ENCODE data around the gene POLE.
"Not testable (repeated sequence)": the region's sequence is repeated elsewhere in the genome, so short reads cannot be mapped to it uniquely, and the experiment has no call there.

The POLE gene

DNA sequence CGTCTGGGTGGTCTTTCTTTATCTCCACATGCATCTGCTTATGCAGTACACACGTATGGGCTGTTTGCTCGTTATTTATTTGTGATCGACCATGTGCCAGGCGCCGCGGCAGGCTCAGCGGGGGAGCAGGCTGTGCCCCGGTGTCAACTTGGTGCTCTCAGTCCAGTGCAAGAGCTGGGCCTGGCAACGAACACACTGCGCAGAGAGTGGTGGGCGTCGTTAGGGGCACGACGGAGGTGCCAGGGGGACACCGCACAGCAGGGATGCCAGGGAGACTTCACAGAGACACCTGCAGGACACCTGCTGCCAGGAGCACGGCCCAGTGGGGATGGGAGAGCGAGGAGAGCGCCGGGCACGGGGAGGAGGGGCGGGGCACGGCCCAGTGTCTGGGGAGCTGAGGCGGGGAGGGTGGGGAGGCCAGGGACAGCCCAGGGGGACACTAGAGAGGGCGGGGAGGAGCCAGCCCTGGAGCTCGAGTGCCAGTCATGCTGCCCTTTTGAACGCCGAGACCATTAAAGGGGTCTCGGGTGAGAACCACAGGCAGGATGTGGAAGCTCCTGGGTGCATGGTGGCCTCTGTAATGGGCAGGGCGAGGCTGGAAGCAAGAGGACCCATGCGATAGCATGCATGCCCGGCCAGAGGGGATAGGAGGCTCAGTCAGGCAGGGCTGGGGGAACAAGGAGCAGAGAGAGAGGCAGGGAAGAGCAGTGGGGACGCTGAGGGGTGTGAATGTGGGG lies 76.1 kb downstream of the POLE start:
- no peak for DNase-seq

DNA sequence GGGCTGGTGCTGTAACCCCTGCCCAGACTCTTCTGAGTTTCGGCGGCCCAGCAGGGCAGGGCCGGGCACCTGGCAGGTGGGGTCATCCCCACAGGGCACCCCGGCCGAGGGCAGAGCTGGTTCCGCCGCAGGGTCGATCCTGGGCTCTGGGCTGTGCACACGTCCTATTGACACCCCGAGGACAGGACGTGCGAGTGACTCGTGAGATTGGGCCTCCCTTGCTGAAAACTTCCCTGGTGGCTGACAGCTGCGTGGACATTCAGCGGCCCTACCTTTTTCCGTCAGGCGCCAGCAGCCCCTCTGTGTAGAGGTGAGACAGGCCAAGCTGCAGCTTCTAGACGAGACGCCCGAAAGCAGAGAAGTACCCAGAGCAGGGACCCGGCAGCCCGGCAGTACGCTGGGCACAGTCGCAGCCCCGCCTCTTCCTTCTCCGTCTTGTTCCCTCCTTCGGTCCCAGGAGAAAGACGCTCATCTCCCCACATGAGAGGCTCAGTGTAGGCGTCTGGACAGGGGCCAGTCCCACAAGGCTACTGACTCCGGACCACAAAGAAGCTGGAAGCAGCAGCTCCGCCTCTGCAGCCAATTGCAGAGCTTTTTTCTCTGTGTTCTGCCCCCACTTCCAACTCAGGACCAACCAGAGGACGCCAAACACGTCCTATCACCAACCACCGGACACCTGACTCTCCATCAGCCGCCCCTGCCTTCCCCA lies 76.9 kb downstream of the POLE start, which contains the start of gene LRCOL1:
Gene LRCOL1, minus strand, starts transcription at position 532 of the 709 bp plus-strand sequence. CDS start 4,331 bp downstream, outside the sequence.
- DNase-seq: no peak

DNA sequence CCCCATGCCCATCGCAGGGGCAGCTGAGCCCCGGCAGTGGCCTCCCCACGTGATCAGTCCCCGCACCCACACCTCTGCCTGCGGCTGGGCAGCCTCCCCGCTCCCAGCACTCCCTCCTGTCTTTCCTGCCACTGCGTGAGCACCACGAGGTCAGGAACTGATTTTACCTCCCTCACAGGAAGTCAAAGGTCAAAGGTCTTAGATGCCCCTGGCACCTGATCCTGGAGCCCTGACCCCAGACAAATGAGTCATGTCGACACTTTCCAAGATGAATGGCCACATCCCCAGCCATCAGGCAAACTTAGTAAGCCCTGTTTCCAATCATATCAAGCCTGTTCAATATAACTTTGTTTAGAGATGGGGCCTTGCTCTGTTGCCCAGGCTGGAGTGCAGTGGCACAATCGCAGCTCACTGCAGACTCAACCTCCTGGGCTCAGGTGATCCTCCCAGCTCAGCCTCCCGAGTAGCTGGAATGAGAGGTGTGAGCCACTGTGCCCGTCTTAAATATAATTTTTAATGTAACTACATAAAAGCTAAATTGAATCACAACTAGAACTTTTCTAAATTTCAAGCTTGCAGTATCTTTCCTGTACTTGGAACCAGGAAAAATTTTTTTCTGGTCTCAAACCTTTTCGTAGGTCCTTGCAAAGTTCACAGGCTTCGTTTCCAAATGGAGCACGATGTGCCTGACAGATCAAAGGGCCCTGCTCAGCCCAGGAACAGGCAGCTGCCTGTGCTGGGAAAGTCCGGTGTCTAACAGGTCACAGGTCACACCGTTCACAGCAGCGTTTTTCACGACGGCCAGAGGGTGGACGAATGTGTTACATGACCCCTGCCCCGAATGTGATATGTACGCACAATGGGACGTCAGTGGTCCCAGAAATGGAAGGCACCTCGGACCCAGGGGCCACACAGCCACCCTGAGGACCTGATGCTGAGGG lies 78.6 kb downstream of the POLE start:
- DNase-seq: no peak

DNA sequence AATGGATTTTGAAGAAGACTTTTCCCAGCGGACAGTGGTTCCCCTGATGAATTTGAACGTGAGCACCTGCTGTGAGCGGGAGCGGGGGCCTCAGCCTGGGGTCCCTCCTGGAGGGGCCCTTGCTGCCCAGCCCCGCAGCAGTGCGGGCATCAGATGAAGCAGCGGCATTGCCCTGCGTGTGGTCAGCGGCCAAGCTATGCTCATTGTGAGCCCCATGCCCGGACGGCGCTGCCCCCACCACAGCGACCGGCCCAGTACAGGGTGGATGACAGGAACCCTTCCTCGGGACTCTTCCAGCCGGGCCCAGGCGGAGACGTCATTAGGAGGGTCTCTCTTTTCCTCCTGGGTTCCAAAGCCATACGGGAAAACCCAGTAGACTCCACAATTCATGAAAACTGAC lies 80.2 kb downstream of the POLE start:
- no peak for DNase-seq

DNA sequence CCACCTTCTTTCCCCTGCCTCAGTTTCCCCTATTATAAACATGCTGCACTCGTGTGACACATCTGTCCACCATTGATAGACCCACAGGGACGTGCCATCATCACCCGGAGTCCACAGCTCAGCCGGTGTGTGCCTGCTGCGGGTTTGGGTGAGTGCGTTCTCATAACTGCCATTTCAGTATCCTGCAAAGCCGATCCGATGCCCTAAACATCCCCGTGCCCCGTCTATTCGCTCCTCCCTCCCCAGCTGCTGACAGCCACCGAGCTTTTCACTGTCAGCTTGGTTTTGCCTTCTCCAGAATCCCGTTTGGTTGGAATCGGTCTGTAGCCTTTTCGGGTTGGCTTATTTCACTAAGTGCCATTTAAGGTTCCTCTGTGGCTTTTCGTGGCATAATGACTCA lies 80.7 kb downstream of the POLE start:
- no peak for DNase-seq

DNA sequence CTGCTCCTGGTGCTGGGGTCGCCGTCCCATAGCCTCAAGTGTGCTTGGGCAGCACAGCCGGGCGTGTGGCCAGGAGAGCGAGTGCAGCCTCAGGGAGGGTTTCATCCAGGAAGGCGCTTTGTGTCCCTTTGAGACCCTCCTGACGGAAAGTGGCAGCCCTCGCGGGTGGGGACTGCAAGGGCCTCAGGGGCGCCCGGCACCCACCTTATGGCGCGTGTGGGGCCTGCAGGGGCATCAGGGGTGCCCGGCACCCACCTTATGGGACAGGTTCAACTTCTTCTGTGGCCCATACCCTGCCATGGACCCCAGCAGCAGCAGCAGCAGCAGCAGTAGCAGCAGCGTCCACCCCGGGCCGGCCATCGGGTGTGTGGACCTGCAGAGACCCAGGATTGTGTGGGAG lies 81.2 kb downstream of the POLE start:
- DNase-seq: no peak

DNA sequence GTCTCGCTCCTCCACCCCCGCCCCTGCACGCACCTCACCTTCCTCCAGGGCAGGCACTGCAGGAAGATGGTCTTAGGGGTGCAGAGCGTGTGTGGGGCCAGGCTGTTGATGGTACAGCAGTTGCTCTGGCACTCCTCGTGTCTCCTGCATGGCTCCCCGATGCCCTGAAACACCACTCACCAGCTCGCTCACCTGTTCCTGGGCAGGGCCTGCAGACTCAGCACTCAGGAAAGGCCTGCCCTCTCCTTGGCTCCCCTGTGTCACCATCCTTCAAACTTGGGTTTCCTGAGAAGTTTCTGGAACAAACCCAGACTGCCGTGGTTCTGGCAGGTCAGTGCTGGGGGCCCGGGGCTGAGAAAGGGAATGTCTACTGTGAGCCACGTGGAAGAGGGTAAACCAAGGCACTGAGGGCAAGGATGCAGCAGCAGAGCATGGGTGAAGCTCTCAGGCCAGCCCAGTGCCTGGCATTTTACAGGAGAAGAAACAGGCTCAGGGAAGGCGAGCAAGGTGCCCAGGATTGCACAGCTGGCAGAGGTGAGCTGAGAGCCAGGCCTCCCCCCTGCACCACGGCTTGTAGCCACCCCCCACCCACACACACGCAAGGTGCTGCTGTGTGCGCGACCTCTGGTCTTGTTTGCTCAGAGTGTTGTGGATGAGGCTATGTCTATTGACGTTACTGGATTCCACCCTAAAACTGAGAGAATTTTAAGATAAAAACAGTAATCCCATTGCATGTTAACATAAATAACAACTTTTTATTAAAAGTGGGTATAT lies 82.3 kb downstream of the POLE start:
- DNase-seq: no peak

DNA sequence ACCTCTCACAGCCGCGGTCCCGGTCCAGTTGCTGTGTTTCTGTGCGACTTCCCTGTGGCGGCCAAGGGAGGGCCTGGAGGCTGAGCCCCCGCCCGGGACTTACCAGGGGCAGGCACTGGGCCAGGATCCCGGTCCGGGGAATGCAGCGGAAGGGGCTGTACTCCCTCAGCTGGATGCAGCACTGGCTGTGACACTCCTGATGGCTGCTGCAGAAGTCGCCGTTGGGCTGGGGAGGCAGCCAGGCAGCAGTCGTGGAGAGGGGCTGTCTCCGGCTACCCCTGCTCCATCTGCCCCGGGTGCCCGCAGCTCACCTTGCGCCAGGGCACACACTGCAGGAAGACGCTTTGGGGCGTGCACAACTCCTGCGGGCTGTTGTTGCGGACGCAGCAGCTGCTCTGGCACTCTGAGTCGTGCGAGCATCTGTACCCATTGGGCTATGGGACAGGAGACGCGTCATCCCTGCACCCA lies 83.0 kb downstream of the POLE start:
- DNase-seq: no peak

DNA sequence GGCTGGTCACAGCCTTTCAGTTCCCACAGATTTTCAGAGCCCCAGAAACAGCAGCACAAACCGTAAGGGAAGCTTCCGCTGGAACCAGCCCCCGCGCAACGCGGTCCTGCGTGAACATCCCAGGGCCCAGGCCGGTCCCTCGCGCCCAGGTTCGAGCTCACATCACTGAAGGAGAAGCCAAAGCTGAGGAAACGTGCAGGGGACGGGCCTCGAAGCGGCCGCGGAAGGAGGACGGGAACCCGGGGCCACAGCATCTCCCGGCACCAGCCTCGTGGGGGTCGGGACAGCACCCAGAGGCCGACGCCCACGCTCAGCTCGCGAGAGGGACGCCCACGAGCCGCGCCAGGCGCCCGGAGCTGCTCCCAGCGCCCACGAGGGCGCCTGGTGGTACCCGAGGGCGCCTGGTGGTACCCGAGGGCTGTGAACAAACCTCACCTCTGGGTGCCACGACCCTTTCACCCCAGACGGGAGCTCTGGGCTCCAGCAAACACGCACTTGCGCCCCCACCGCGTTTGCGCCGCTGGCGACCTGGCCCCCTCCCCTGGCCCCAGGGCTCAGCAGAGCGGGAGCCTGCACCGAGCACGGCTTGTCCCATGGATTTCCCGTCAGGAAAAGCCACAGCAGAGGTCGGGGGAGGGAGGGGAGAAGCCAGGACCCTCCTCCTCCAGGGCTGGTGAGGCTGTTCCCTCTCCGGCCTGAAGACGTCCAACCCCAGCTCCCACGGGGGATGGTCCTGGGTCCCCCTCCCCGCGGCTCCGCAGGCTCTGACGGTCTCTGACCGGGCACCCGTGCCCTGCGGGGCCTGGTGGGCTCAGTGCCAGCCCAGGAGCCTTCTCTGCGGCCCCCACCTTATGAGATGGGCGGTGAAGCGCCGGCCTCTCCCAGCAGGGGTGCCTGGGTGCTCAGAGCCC lies 83.6 kb downstream of the POLE start:
- DNase-seq: no peak

DNA sequence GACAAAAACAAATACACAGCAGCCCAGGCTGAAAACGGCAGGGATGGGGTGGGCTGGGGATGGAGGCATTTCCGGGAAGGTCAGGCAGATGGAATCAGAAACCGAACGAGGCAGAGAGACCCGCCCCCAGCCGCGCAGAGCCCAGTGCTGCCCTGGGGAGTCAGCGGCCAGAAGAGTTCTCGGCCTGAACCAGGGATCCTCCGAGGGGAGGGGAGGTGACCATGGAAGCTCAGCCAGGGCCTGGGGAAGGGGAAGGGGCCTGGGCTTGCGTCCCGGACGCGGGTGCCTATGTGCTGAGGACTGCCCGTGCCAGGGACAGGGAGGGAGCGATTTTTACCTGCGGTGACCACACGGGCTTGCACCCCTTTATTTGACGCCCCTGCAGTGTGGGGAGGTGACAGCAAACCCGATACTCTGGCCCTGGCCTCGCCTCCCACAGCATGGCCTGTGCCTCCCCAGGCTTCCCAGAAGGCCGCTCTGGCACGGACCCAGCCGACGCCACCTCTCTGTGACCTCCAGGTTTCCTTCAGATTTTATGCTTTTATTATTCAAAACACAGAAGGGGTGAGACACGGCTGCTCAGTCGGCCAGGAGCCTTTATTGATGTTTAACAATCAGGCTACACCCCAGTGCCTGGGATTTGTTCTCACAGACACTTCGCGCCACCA lies 84.4 kb downstream of the POLE start:
- DNase-seq: no peak

DNA sequence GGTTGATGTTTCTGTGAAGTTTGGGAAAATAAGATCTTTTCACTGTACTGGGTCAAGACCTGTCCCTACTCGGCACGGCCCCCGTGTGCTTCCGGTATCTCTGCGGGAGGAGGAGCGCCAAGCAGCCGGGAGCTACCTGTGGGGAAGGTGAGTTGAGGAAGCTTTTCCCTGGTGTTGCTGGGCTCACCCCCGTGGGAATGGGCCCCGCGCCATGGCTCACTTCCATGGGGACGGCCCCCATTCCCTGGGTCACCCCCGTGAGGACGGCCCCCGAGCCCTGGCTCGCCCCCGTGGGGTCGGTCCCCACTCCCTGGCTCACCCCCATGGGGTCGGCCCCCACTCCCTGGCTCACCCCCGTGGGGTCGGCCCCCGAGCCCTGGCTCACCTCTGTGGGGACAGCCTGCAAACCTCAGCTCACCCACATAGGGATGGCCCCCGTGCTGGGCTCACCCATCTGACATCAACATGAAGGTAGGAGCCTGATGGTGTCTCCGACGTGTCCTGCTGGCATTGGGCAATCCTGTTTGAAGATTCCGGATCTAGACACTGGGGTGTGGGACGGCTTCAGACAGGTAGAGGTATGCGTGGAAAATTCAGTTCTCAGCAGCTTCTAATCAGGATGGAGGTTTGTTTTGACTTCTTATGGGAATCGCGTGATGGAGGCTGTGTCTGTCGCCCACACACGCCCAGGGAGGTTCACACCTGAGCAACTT lies 85.8 kb downstream of the POLE start:
- DNase-seq: no peak

DNA sequence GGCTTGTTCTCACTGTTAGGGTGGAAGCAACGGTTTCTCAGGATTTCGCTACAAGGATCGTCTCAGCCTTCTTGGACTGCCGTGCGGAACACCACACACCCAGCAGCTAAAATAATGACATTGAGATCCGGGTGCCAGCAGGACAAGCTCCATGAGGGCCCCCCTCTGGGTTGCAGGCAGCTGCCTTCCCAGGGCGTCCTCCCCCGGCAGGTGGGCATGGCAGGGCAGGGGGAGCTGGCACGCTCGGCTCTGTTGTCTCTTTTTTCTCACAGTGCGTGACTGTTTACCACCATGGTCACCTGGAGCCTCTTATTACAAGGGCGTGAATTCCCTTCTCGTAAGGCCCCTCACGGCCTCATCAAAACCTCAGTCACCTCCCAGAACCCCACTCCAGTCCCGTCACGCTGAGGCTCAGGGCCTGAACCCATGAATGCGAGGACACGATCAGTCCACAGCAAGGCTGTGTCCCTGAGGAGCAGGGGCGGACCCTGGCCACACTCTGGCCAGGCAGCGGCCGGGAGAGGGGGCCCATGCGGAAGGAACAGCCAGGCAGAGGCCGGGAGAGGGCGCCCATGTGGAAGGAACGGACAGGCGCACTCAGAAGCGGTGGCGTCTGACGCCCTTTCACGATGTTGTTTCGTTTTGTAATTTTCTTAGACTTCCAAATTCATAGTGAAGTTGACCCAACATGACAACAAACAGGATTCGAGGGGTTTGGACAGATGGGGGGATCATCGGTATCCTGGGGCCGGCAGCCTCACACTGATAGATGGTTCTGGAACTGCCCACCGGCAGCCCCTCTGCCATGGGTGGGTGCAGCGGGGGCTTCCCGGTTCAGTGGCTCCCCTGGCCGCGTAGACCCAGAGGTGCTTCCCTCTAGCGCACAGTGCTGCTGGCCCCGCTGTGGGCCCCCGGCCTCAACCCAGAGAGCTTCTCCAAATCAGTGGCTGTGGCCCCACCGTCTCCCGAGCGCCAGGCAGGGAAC lies 86.8 kb downstream of the POLE start:
- no peak for DNase-seq

DNA sequence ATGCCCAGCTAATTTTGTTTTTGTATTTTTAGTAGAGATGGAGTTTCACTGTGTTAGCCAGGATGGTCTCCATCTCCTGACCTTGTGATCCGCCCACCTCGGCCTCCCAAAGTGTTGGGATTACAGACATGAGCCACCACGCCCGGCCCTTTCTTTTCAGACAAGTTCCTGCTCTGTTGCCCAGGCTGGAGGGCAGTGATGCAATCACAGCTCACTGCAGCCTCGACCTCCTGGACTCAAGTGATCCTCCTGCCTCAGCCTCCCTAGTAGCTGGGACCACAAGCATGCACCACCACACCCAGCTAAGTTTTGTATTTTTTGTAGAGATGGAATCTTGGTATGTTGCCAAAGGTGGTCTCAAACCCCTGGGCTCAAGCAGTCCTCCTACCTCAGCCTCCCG lies 87.6 kb downstream of the POLE start:
- DNase-seq: not testable (repeated sequence)

DNA sequence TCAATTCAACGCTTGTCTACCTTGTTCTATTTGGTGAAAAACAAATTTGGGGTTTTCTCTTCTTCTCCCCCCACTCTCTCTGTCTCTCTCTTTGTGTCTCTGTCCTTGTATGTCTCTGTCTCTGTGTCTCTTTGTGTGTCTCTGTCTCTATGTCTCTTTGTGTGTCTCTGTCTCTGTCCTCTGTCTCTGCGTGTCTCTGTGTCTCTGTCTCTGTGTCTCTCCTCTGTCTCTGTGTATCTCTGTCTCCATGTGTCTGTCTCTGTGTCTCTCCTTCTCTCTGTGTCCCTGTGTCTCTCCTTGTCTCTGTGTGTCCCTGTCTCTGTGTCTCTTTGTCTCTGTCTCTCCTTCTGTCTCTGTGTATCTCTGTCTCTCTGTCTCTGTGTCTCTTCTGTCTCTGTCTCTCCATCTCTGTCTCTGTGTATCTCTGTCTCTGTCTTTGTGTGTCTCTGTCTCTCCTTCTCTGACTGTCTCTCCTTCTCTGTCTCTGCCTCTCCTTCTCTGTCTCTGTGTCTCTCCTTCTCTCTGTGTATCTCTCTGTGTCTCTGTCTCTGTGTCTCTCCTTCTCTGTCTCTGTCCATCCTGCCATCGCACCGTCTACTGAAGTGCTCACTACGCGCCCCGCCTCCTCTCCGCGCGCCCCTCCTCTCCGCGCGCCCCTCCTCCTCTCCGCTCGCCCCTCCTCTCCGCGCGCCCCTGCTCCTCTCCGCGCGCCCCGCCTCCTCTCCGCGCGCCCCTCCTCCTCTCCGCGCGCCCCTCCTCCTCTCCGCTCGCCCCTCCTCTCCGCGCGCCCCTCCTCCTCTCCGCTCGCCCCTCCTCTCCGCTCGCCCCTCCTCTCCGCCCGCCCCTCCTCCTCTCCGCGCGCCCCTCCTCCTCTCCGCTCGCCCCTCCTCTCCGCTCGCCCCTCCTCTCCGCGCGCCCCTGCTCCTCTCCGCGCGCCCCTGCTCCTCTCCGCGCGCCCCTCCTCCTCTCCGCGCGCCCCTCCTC lies 89.5 kb downstream of the POLE start:
- DNase-seq: no peak

DNA sequence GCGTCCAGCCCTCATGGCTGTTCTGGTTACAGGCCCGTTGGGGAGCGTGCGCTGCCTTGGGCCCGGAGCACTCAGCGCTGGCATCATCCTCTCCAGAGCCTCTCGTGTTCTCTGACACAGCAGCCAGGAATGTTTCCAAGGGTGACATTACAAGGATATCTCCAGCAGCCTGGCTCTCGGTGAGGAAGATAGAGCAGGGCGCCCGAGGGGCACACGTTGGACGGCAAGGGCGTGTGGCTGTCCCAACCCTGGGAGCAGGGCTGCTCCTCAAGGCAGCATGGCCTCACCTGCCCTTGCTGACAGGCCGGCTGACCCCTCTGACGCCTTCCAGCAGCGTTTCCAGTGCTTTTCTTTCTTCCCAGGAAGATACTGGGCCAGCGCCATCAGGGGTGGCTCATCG lies 91.1 kb downstream of the POLE start:
- no peak for DNase-seq

DNA sequence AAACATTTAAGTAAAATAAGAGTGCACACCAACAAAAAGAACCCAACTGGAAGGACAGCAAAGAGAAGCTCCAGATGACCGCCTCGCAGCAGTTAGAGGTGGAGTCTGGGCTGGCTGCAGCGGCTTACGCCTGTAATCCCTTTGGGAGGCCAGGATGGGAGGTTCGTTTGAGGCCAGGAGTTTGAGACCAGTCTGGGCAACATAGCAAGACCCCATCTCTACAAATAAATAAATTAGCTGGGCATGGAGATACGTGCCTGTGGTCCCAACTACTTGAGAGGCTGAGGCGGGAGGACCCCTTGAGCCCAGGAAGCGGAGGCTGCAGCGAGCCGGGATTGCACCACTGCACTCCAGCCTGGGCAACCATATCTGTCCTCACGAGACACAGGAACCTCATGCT lies 92.0 kb downstream of the POLE start:
- no peak for DNase-seq

DNA sequence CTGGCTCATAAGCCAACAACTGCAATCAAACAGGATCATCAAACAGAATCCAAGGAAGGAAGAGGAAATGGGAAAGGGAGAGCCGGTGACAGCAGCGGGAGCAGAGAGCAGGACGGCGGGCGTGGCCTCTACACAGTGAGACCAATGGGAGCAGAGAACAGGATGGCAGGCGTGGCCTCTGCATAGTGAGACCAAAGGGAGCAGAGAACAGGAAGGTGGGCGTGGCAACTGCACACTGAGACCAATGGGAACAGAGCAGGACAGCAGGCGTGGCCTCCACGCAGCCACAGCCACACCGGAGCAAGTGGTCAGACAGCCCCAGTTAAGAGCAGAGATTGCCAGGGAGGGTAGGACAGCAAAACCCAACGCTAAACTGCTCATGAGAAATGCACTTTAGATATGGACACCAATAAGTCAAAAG lies 93.2 kb downstream of the POLE start:
- DNase-seq: peak; percentile 82 to 97
